GM23338 (cell line): ENCODE data around the gene ZNF322.

ENCODE experiments used
- CREB1 ChIP-seq: fragments of 250-450 bp; sonication (Bioruptor Pico); IDR thresholded peaks from 2 replicates; pipeline ENCODE4 v1.5.0; 2020; ENCODE audit warnings: low read depth, mild to moderate bottlenecking, moderate library complexity
- CTCF ChIP-seq, 2 experiments: fragments of 200-600 bp in 1 of 2; sonication (generic) in 1 of 2; conservative IDR thresholded peaks; 2 replicates each; pipeline versions ENCODE4 v1.5.1 to v1.6.1; 2016 to 2017; ENCODE audit warnings: antibody characterized with exemption in 2 of 2, low read depth in 2 of 2, mild to moderate bottlenecking in 2 of 2, moderate library complexity in 1 of 2
- EZH2 ChIP-seq: fragments of 200-600 bp; sonication (generic); IDR thresholded peaks from one replicate; pipeline ENCODE4 v1.8.0; 2017; ENCODE audit warnings: antibody characterized with exemption, mild to moderate bottlenecking, low read depth; ENCODE audit not compliant: unreplicated experiment
- JUNB ChIP-seq: IDR thresholded peaks from one replicate; pipeline ENCODE4 v1.6.1; 2016; ENCODE audit warnings: antibody characterized with exemption; ENCODE audit not compliant: unreplicated experiment
- POLR2AphosphoS5 ChIP-seq: IDR thresholded peaks from 2 replicates; pipeline ENCODE4 v1.6.1; 2016; ENCODE audit warnings: antibody characterized with exemption, low read depth
- ZNF114 ChIP-seq: fragments of 250-450 bp; sonication (Bioruptor Pico); IDR thresholded peaks from 2 replicates; pipeline ENCODE4 v1.5.0; 2020; ENCODE audit warnings: mild to moderate bottlenecking, moderate library complexity
- ZNF331 ChIP-seq: fragments of 250-450 bp; sonication (Bioruptor Pico); IDR thresholded peaks from 2 replicates; pipeline ENCODE4 v1.5.0; 2020; ENCODE audit warnings: low read depth, mild to moderate bottlenecking, moderate library complexity

DNA sequence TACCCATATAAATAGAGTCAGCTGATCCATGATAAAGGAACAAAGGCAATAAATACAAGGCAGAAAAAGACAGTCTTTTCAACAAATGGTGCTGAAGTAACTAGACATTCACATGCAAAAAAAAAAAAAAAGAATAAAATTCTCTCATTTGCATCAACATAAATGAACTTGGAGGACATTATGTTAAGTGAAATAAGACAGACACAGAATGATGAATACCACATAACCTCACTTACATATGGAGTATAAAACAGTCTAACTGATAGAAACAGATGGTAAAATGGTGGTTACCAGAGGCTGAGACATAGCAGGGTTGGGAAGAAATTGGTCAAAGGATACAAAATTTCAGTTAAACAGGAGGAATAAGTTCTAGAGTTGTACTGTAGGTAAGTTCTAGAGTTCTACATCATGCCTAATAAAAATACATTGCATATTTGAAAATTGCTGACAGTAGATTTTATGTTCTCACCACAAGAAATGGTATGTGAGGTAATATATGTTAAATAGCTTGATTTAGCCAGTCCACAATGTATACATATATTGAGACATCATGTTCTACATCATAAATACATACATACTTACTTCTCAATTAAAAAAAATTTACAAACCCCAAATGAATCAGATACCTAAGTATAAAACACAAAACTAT, 8.3 kb downstream of the ZNF322 start:
- TF ChIP-seq CTCF (conservative IDR thresholded peaks at IDR 0.05; ENCODE audit: low read depth in 2 of 2) = no peak
- TF ChIP-seq POLR2AphosphoS5 = no peak
- TF ChIP-seq EZH2 = no peak
- no peak for TF ChIP-seq ZNF331
- no peak for TF ChIP-seq JUNB
- no peak for TF ChIP-seq CREB1 (CRISPR knock-in tag)
- no peak for TF ChIP-seq ZNF114 (CRISPR knock-in tag)
